ENCODE results near the gene ACTN1.

DNA sequence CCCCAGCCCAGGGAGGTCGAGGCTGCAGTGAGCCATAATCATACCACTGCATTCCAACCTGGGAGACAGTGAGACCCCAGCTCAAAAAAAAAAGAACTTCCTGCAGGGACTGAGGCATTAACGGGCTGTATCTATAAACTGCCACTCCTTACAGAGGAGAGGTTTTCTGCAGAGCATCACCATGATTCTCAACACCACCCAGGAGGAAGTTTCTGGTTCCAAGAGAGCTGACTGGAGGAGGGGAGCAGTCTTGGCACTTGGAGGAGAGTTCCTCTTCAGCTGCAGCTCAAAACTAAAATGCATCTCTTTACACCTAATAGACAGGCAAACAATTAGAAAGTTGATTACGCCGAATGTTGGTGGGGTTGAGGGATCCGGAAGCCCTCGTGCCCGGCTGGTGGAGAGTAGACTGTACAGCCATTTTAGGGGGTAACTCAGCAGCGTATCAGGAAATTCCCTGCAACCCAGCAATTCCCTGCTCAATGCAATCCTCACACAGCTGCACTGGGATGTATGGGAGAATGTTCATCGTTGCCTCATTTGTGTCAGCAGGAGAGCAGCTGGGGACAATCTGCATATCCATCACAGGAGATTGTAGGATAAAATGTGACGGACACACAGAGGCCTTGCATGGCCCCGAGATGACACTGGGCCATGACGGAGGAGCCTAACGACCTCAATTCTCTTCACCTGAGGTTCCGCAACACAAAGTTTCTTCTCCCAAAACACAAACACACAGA, 36.6 kb downstream of the ACTN1 start:
- TF ChIP-seq POLR2A (IDR thresholded peaks at IDR 0.05), result no peak
- TF ChIP-seq, protein P1, sequence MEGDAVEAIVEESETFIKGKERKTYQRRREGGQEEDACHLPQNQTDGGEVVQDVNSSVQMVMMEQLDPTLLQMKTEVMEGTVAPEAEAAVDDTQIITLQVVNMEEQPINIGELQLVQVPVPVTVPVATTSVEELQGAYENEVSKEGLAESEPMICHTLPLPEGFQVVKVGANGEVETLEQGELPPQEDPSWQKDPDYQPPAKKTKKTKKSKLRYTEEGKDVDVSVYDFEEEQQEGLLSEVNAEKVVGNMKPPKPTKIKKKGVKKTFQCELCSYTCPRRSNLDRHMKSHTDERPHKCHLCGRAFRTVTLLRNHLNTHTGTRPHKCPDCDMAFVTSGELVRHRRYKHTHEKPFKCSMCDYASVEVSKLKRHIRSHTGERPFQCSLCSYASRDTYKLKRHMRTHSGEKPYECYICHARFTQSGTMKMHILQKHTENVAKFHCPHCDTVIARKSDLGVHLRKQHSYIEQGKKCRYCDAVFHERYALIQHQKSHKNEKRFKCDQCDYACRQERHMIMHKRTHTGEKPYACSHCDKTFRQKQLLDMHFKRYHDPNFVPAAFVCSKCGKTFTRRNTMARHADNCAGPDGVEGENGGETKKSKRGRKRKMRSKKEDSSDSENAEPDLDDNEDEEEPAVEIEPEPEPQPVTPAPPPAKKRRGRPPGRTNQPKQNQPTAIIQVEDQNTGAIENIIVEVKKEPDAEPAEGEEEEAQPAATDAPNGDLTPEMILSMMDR (IDR thresholded peaks at IDR 0.05), result no peak
